WTC11 (cell line): ENCODE measurements around the gene RGL1. TPM values are rescaled to one million over a fixed set of nuclear protein-coding genes. Genes with fewer than 3 reads are reported as not detected.
"Not testable (repeated sequence)": the region's sequence is repeated elsewhere in the genome, so short reads cannot be mapped to it uniquely, and the experiment has no call there.

ENCODE experiments used
- ATAC-seq: fragments of 200-7000 bp; cut with Tn5 transposase; 2 replicates; pipeline ENCODE4 v1.10.0; 2021; ENCODE audit warnings: mild to moderate bottlenecking, moderate library complexity
- CTCF ChIA-PET: fragments of 300-600 bp; sonication (Branson Sonifier 250); formaldehyde crosslinking; loops from one replicate; lab custom pipeline; 2021; ENCODE audit warnings: antibody characterized with exemption; lab: Charles Lee
- POLR2A ChIA-PET: fragments of 350-600 bp; sonication (Branson Sonifier 250); formaldehyde crosslinking; loops from one replicate; lab custom pipeline; 2021; ENCODE audit warnings: antibody characterized with exemption; lab: Charles Lee
- DNase-seq: peaks from one replicate; pipeline ENCODE4 v3.0.0; 2021; ENCODE audit warnings: low spot score
- H3K27ac Mint-ChIP-seq: 2 replicates; pipeline ENCODE4 v1.8.0; 2021; ENCODE audit warnings: mixed read lengths
- H3K27me3 Mint-ChIP-seq: 2 replicates; pipeline ENCODE4 v1.8.0; 2021; ENCODE audit warnings: low read depth, mild to moderate bottlenecking, moderate library complexity, mixed read lengths
- H3K36me3 Mint-ChIP-seq: 2 replicates; pipeline ENCODE4 v1.8.0; 2021; ENCODE audit warnings: mixed read lengths
- H3K4me1 Mint-ChIP-seq: 2 replicates; pipeline ENCODE4 v1.8.0; 2022; ENCODE audit warnings: mixed read lengths
- H3K4me3 Mint-ChIP-seq: 2 replicates; pipeline ENCODE4 v1.8.0; 2021; ENCODE audit warnings: mild to moderate bottlenecking, moderate library complexity, mixed read lengths
- H3K9me3 Mint-ChIP-seq: 2 replicates; pipeline ENCODE4 v1.8.0; 2021; ENCODE audit warnings: mixed read lengths
- AR ChIP-seq: fragments of 250-450 bp; sonication (Bioruptor Pico); IDR thresholded peaks from 2 replicates; pipeline ENCODE4 v1.9.0; 2021; ENCODE audit warnings: mild to moderate bottlenecking
- ATF2 ChIP-seq: sonication (generic); formaldehyde crosslinking; IDR thresholded peaks from 2 replicates; pipeline ENCODE4 v1.8.1; 2022; ENCODE audit warnings: low read depth, missing genetic modification reagents, borderline replicate concordance
- CBFB ChIP-seq: sonication (generic); formaldehyde crosslinking; IDR thresholded peaks from 2 replicates; pipeline ENCODE4 v1.8.1; 2022; ENCODE audit warnings: mild to moderate bottlenecking, low read depth, missing genetic modification reagents
- EMX1 ChIP-seq: fragments of 250-450 bp; sonication (Bioruptor Pico); IDR thresholded peaks from 2 replicates; pipeline ENCODE4 v1.8.0; 2021; ENCODE audit warnings: mild to moderate bottlenecking
- ETV6 ChIP-seq: sonication (generic); formaldehyde crosslinking; IDR thresholded peaks from 2 replicates; pipeline ENCODE4 v1.8.1; 2022; ENCODE audit warnings: mild to moderate bottlenecking, missing genetic modification reagents
- GRHL2 ChIP-seq: fragments of 250-450 bp; sonication (Bioruptor Pico); IDR thresholded peaks from 2 replicates; pipeline ENCODE4 v1.8.0; 2022; ENCODE audit warnings: mild to moderate bottlenecking, moderate library complexity; ENCODE audit not compliant: insufficient replicate concordance, severe bottlenecking
- HMGA2 ChIP-seq: fragments of 250-450 bp; sonication (Bioruptor Pico); IDR thresholded peaks from 2 replicates; pipeline ENCODE4 v1.4.0; 2021; ENCODE audit warnings: mild to moderate bottlenecking, moderate library complexity
- IRF1 ChIP-seq: sonication (generic); formaldehyde crosslinking; IDR thresholded peaks from 2 replicates; pipeline ENCODE4 v1.8.0; 2023; ENCODE audit warnings: missing genetic modification reagents
- KAT7 ChIP-seq: sonication (generic); formaldehyde crosslinking; IDR thresholded peaks from 2 replicates; pipeline ENCODE4 v1.8.1; 2023; ENCODE audit warnings: missing genetic modification reagents, mild to moderate bottlenecking, borderline replicate concordance
- NFE2L1 ChIP-seq: sonication (generic); formaldehyde crosslinking; IDR thresholded peaks from 2 replicates; pipeline ENCODE4 v1.8.1; 2023; ENCODE audit warnings: missing genetic modification reagents
- NFYB ChIP-seq: sonication (generic); formaldehyde crosslinking; conservative IDR thresholded peaks from 2 replicates; pipeline ENCODE4 v1.8.0; 2022; ENCODE audit warnings: low read depth, missing genetic modification reagents
- RORB ChIP-seq: fragments of 250-450 bp; sonication (Bioruptor Pico); IDR thresholded peaks from 2 replicates; pipeline ENCODE4 v1.9.0; 2021; ENCODE audit warnings: mild to moderate bottlenecking
- SMAD4 ChIP-seq: sonication (generic); formaldehyde crosslinking; IDR thresholded peaks from 2 replicates; pipeline ENCODE4 v1.8.0; 2022; ENCODE audit warnings: mild to moderate bottlenecking, missing genetic modification reagents
- TCF7 ChIP-seq: sonication (generic); formaldehyde crosslinking; IDR thresholded peaks from 2 replicates; pipeline ENCODE4 v1.8.0; 2022; ENCODE audit warnings: mild to moderate bottlenecking, low read depth, missing genetic modification reagents, moderate library complexity
- TEAD1 ChIP-seq: sonication (generic); formaldehyde crosslinking; IDR thresholded peaks from 2 replicates; pipeline ENCODE4 v1.8.0; 2022; ENCODE audit warnings: mild to moderate bottlenecking, missing genetic modification reagents
- TP53 ChIP-seq: sonication (generic); formaldehyde crosslinking; IDR thresholded peaks from 2 replicates; pipeline ENCODE4 v1.8.1; 2023; ENCODE audit warnings: mild to moderate bottlenecking, missing genetic modification reagents
- ZNF121 ChIP-seq: sonication (generic); formaldehyde crosslinking; IDR thresholded peaks from 2 replicates; pipeline ENCODE4 v1.8.0; 2023; ENCODE audit warnings: missing genetic modification reagents
- total RNA-seq: library from RNA; stranded (reverse); gene quantifications from 3 replicates; pipeline ENCODE4 v1.2.3, GENCODE V29; 2021
- TF ChIP-seq, protein P1 (sequence below): sonication (generic); formaldehyde crosslinking; IDR thresholded peaks from 2 replicates; pipeline ENCODE4 v1.8.0; 2023; ENCODE audit warnings: mild to moderate bottlenecking, missing genetic modification reagents
- TF ChIP-seq, protein P2 (sequence below): sonication (generic); formaldehyde crosslinking; conservative IDR thresholded peaks from 2 replicates; pipeline ENCODE4 v1.8.1; 2022; ENCODE audit warnings: mild to moderate bottlenecking, missing genetic modification reagents
- TF ChIP-seq, protein P3 (sequence below): sonication (generic); formaldehyde crosslinking; IDR thresholded peaks from 2 replicates; pipeline ENCODE4 v1.8.1; 2023; ENCODE audit warnings: mild to moderate bottlenecking, missing genetic modification reagents, moderate library complexity
- TF ChIP-seq, protein P4 (sequence below): sonication (generic); formaldehyde crosslinking; IDR thresholded peaks from 2 replicates; pipeline ENCODE4 v1.8.0; 2022; ENCODE audit warnings: mild to moderate bottlenecking, missing genetic modification reagents

Gene RGL1
- total RNA-seq, 1 experiment from 2014 or later: 1.5 TPM

DNA sequence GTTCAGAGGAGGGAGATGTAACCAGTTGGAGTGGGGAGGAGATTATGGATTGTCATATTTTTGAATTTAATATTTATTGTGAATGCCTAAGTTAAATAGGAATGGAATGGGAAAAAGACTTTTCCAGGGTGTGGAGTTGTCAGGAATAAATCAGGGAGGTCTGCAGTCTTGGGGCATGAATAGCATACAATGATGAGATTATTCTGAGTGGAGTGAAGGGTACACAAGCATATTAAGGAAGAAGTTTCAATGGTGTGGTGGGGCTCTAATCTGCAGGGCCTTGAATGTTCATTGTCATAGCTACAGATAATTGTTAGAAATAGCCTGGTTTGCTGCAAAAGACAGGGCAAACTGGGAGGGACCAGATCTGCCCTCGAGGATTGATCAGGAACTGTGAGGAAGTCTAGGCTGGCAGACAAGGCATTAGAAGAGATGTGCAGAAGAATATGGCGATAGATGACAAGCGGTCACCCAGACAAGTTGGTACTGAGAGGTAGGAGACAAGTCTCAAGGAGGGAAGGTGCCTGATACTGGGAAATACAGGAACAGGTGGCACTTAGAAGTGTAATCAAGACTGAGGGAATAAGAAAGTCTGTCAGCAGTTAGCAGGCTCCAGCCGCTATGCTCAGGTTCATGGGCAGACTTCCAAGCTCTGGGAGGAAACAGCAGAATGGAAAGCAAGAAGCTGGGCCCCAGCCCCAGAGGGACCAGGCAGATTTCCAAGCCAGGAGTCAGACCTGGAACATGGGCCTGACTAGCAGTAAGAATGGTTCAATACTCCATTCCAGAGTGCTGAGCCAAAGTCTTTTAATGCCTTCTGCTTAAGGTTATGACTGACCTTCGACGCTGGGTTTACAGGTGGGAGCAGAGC lies 20.9 kb upstream of the RGL1 start (continued):
- TF ChIP-seq TEAD1 (CRISPR knock-in tag) (no peak), CBFB (CRISPR knock-in tag) (no peak), ETV6 (no peak)

- POLR2A ChIA-PET, H3K9me3 Mint-ChIP-seq, H3K4me3 Mint-ChIP-seq, CTCF ChIA-PET, DNase-seq, ATAC-seq, H3K27me3 Mint-ChIP-seq: not testable (repeated sequence)
- H3K4me1 Mint-ChIP-seq: peaks cover 11% of the 10 kb centered on the region
- peak; percentile 79 for TF ChIP-seq ZNF121 (CRISPR knock-in tag)
- TF ChIP-seq, all 79 proteins: peak for 1; not testable (repeated sequence) for 78
- H3K36me3 Mint-ChIP-seq, H3K27ac Mint-ChIP-seq: not testable (repeated sequence)
Measured at GRCh38 chr1:183785921-183786320, 19.0 kb upstream of the RGL1 start.

DNA sequence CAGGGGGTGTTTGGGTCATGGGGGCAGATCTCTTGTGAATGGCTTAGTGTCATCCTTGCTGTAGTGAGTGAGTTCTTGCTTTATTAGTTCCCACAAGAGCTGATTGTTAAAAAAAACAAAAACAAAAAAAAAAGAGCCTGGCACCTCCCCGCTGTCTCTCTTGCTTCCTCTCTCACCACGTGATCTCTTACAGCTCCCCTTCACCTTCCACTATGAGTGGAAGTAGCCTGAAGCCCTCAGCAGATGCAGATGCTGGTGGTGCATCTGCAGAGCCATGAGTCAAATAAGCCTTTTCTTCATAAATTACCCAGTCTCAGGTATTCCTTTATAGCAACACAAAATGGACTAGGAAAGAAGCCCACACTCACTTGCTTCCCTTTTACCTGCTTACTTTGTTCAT lies 17.2 kb upstream of the RGL1 start:
- no peak for DNase-seq
- no peaks in the 10 kb centered on the region for H3K27me3 Mint-ChIP-seq
- H3K36me3 Mint-ChIP-seq: no peaks in the 10 kb centered on the region
- H3K4me3 Mint-ChIP-seq: no peak overlapping the region
- peaks cover 11% of the 10 kb centered on the region for H3K4me1 Mint-ChIP-seq
- no peak overlapping the region for H3K27ac Mint-ChIP-seq
- TF ChIP-seq, protein P1, sequence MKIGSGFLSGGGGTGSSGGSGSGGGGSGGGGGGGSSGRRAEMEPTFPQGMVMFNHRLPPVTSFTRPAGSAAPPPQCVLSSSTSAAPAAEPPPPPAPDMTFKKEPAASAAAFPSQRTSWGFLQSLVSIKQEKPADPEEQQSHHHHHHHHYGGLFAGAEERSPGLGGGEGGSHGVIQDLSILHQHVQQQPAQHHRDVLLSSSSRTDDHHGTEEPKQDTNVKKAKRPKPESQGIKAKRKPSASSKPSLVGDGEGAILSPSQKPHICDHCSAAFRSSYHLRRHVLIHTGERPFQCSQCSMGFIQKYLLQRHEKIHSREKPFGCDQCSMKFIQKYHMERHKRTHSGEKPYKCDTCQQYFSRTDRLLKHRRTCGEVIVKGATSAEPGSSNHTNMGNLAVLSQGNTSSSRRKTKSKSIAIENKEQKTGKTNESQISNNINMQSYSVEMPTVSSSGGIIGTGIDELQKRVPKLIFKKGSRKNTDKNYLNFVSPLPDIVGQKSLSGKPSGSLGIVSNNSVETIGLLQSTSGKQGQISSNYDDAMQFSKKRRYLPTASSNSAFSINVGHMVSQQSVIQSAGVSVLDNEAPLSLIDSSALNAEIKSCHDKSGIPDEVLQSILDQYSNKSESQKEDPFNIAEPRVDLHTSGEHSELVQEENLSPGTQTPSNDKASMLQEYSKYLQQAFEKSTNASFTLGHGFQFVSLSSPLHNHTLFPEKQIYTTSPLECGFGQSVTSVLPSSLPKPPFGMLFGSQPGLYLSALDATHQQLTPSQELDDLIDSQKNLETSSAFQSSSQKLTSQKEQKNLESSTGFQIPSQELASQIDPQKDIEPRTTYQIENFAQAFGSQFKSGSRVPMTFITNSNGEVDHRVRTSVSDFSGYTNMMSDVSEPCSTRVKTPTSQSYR: no peak
- TF ChIP-seq TEAD1 (CRISPR knock-in tag) (no peak), RORB (no peak), GRHL2 (CRISPR knock-in tag) (no peak), ATF2 (CRISPR knock-in tag) (no peak), NFE2L1 (CRISPR knock-in tag) (no peak), TP53 (CRISPR knock-in tag) (no peak)
- TF ChIP-seq, protein P2, sequence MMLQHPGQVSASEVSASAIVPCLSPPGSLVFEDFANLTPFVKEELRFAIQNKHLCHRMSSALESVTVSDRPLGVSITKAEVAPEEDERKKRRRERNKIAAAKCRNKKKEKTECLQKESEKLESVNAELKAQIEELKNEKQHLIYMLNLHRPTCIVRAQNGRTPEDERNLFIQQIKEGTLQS: no peak
- TF ChIP-seq, protein P3, sequence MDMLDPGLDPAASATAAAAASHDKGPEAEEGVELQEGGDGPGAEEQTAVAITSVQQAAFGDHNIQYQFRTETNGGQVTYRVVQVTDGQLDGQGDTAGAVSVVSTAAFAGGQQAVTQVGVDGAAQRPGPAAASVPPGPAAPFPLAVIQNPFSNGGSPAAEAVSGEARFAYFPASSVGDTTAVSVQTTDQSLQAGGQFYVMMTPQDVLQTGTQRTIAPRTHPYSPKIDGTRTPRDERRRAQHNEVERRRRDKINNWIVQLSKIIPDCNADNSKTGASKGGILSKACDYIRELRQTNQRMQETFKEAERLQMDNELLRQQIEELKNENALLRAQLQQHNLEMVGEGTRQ (CRISPR knock-in tag): 0 out of 2 replicates have a peak, but pooled peaks have one; percentile 32
- TF ChIP-seq, all 79 proteins: peak for 1
- ChIA-PET CTCF (interaction anchor here (1.4 kb wide), 1 partner anchor 19 kb away, joined by 3 read pairs; no protein-coding TSS in a partner anchor), POLR2A (no interaction called here)
- H3K9me3 Mint-ChIP-seq: peaks cover 3% of the 10 kb centered on the region; the same call in 1 of the 2 replicates
- ATAC-seq: peak; percentile 32

DNA sequence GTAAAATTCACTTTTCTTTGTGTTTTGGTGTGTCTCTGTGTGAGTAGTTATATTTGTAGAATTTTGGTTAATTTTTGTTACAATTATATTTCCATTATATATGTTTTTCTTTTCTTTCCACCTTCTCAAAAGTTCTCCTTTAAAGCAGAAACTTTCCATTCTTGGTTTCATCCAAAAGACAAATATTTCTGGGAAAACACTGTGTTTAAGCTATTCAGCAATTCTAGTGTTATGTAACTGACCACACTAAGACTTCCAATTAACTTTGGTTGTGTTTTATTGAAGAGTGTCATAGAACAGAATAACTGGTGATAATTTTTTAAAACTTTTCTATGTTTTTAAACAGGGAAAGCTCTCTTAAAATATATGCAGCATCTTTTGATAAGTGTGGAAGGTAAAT lies 13.6 kb upstream of the RGL1 start:
- POLR2A ChIA-PET: no interaction called here
- ATAC-seq (no peak), DNase-seq (no peak)
- CTCF ChIA-PET: no interaction called here
- H3K27ac Mint-ChIP-seq: no peak overlapping the region
- no peaks in the 10 kb centered on the region for H3K36me3 Mint-ChIP-seq
- peaks cover 9% of the 10 kb centered on the region; the same call in 1 of the 2 replicates for H3K9me3 Mint-ChIP-seq
- H3K4me3 Mint-ChIP-seq: no peak overlapping the region
- H3K27me3 Mint-ChIP-seq: no peaks in the 10 kb centered on the region
- peaks cover 11% of the 10 kb centered on the region for H3K4me1 Mint-ChIP-seq
- TF ChIP-seq IRF1: no peak
- no peak for TF ChIP-seq NFYB (CRISPR knock-in tag)
- TF ChIP-seq SMAD4 (CRISPR knock-in tag): no peak
- TF ChIP-seq, protein P4, sequence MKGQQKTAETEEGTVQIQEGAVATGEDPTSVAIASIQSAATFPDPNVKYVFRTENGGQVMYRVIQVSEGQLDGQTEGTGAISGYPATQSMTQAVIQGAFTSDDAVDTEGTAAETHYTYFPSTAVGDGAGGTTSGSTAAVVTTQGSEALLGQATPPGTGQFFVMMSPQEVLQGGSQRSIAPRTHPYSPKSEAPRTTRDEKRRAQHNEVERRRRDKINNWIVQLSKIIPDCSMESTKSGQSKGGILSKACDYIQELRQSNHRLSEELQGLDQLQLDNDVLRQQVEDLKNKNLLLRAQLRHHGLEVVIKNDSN (CRISPR knock-in tag): no peak
- TF ChIP-seq AR (CRISPR knock-in tag): no peak
- no peak for TF ChIP-seq EMX1 (CRISPR knock-in tag)
- TF ChIP-seq HMGA2: no peak
- TF ChIP-seq TCF7 (CRISPR knock-in tag): no peak
- no peak for TF ChIP-seq KAT7 (CRISPR knock-in tag)
